Endothelial cell of umbilical vein (primary cell): Measurements from ENCODE around the gene POLE. TPM values are rescaled to one million over a fixed set of nuclear protein-coding genes. Genes with fewer than 3 reads are reported as not detected.

Source experiments
- BruUV-seq: library from RNA; stranded (reverse); fragments of 400-500 nt; replicated peaks from 2 replicates; lab custom pipeline; 2021; lab: Mats Ljungman, UMichigan
- CTCF ChIA-PET: fragments of 300-600, 350-600 bp; sonication (Branson Sonifier 250); formaldehyde crosslinking; loops from one replicate; lab custom pipeline; 2021; ENCODE audit warnings: antibody characterized with exemption, inconsistent platforms; lab: Charles Lee
- POLR2A ChIA-PET: fragments of 300-600, 350-600 bp; sonication (Branson Sonifier 250); formaldehyde crosslinking; loops from one replicate; lab custom pipeline; 2021; ENCODE audit warnings: antibody characterized with exemption, inconsistent platforms; lab: Charles Lee
- DNase-seq: peaks from one replicate; pipeline ENCODE4 v3.0.0-alpha.2; 2011; ENCODE audit warnings: low read depth, low spot score
- FAIRE-seq: peaks from 2 replicates; lab custom pipeline; 2011; peaks lifted over from hg19 to GRCh38; lab: Jason Lieb, UNC
- H2AFZ ChIP-seq: 2 replicates; pipeline ENCODE4 v1.6.0; 2012; ENCODE audit warnings: low read depth, low read length, control low read depth, inconsistent platforms
- H3K27ac ChIP-seq: 2 replicates; pipeline ENCODE4 v1.5.1; 2011; ENCODE audit warnings: low read depth, mild to moderate bottlenecking, control low read depth, low read length, moderate library complexity; ENCODE audit not compliant: insufficient read depth
- H3K27me3 ChIP-seq, 2 experiments: 2 replicates each; pipeline versions ENCODE4 v1.6.0 to v1.6.1; 2011; ENCODE audit warnings: low read length in 2 of 2, mixed read lengths in 1 of 2; ENCODE audit not compliant: control insufficient read depth in 2 of 2, insufficient read depth in 2 of 2
- H3K36me3 ChIP-seq, 2 experiments: 2 replicates in 1 of 2; 3 replicates in 1 of 2; pipeline ENCODE4 v1.5.1; 2011; ENCODE audit warnings: low read length in 2 of 2, mild to moderate bottlenecking in 1 of 2, moderate library complexity in 1 of 2; ENCODE audit not compliant: control insufficient read depth in 2 of 2, insufficient read depth in 2 of 2; ENCODE audit errors: extremely low read depth in 1 of 2
- H3K4me1 ChIP-seq: 3 replicates; pipeline ENCODE4 v1.5.1; 2011; ENCODE audit warnings: mild to moderate bottlenecking, low read length; ENCODE audit not compliant: control insufficient read depth, insufficient read depth; ENCODE audit errors: extremely low read depth
- H3K4me2 ChIP-seq: 2 replicates; pipeline ENCODE4 v1.6.1; 2011; ENCODE audit warnings: low read length, control low read depth, mixed read lengths; ENCODE audit not compliant: insufficient read depth
- H3K4me3 ChIP-seq, 3 experiments: fragments of 200-600 bp in 1 of 3; sonication (generic), shearing (Covaris generic) in 1 of 3; replicated peaks in 1 of 3; 2 replicates each; pipeline ENCODE4 v1.5.1; 2011 to 2016; ENCODE audit warnings: control low read depth in 3 of 3, low read length in 3 of 3, mild to moderate bottlenecking in 2 of 3, inconsistent platforms in 1 of 3, low read depth in 1 of 3, moderate library complexity in 1 of 3; ENCODE audit not compliant: insufficient read depth in 1 of 3
- H3K79me2 ChIP-seq: 2 replicates; pipeline ENCODE4 v1.6.0; 2012; ENCODE audit warnings: low read length, inconsistent platforms; ENCODE audit not compliant: control insufficient read depth, insufficient read depth
- H3K9ac ChIP-seq: replicated peaks from 2 replicates; pipeline ENCODE3; 2011; ENCODE audit warnings: low read length, control low read depth; ENCODE audit not compliant: insufficient read depth; ENCODE audit errors: extremely low read depth
- H3K9me1 ChIP-seq: replicated peaks from 3 replicates; pipeline ENCODE4 v1.6.0; 2011; ENCODE audit warnings: mild to moderate bottlenecking, low read length; ENCODE audit not compliant: control insufficient read depth, insufficient read depth; ENCODE audit errors: extremely low read depth
- H3K9me3 ChIP-seq: replicated peaks from 2 replicates; pipeline ENCODE4 v1.5.1; 2012; ENCODE audit warnings: low read length, inconsistent platforms; ENCODE audit not compliant: control insufficient read depth, insufficient read depth
- H4K20me1 ChIP-seq: replicated peaks from 2 replicates; pipeline ENCODE3; 2011; ENCODE audit warnings: mild to moderate bottlenecking, low read length; ENCODE audit not compliant: control insufficient read depth, insufficient read depth; ENCODE audit errors: extremely low read depth
- EZH2 ChIP-seq: IDR thresholded peaks from 2 replicates; pipeline ENCODE4 v1.6.1; 2012; ENCODE audit warnings: borderline replicate concordance, low read depth, mild to moderate bottlenecking, moderate library complexity, low read length, inconsistent platforms; ENCODE audit not compliant: severe bottlenecking
- FOS ChIP-seq: IDR thresholded peaks from 2 replicates; pipeline ENCODE4 v1.6.1; 2011; ENCODE audit warnings: mild to moderate bottlenecking, low read length, moderate library complexity, borderline replicate concordance; ENCODE audit not compliant: insufficient read depth
- GATA2 ChIP-seq: IDR thresholded peaks from 2 replicates; pipeline ENCODE4 v1.7.0; 2011; ENCODE audit warnings: low read depth, mild to moderate bottlenecking, moderate library complexity, mixed read lengths, low read length; ENCODE audit not compliant: insufficient read length, insufficient read depth
- JUN ChIP-seq: IDR thresholded peaks from 2 replicates; pipeline ENCODE4 v1.6.1; 2011; ENCODE audit warnings: borderline replicate concordance, low read depth; ENCODE audit not compliant: insufficient read length, insufficient read depth
- MAX ChIP-seq: IDR thresholded peaks from 2 replicates; pipeline ENCODE4 v1.6.1; 2011; ENCODE audit not compliant: insufficient read depth, insufficient read length
- POLR2A ChIP-seq: IDR thresholded peaks from 2 replicates; pipeline ENCODE4 v1.6.1; 2012; ENCODE audit warnings: low read depth, mild to moderate bottlenecking, control low read depth, low read length
- POLR2AphosphoS5 ChIP-seq: IDR thresholded peaks from 2 replicates; pipeline ENCODE4 v1.6.1; 2012; ENCODE audit warnings: low read depth, mild to moderate bottlenecking, control low read depth, low read length, moderate library complexity; ENCODE audit not compliant: insufficient read depth
- dilution Hi-C: fragments of 300-500 bp; cut with MboI; formaldehyde crosslinking; loops from one replicate; pipeline ENCODE4 v1.15.0; 2019; ENCODE audit warnings: low sequenced_read_pairs; ENCODE audit not compliant: extremely low pct_ligation_motif_present
- intact Hi-C: fragments of 100-400 bp; cut with micrococcal nuclease; formaldehyde crosslinking; loops from one replicate; pipeline ENCODE4 v1.10.0; 2022
- polyA plus RNA-seq, 4 experiments: library from polyadenylated mRNA; depleted of rRNA in 3 of 4; stranded (reverse) in 3 of 4; unstranded in 1 of 4; fragments of >200 nt; gene quantifications; 2 replicates each; pipeline versions ENCODE4 v1.2.1 to v1.2.3, GENCODE V29; 2011 to 2012; ENCODE audit warnings: missing spikeins in 1 of 4
- total RNA-seq: library from RNA; stranded (reverse); gene quantifications from 2 replicates; pipeline ENCODE4 v1.2.3, GENCODE V29; 2021

The POLE gene
- total and polyA plus RNA-seq, 2 donors (not counting 3 experiments of a cell fraction or from before 2014, with no cell fraction given) = 22.9 to 82.7 TPM

- DNase-seq = no peak
- no peak overlapping the region for H3K4me3 ChIP-seq
- no peak for TF ChIP-seq POLR2A
- TF ChIP-seq POLR2AphosphoS5 = no peak
- no peak for TF ChIP-seq GATA2
- no peak for TF ChIP-seq MAX
- no peak for TF ChIP-seq EZH2
- TF ChIP-seq FOS = no peak
- no peak for TF ChIP-seq JUN
- intact Hi-C loops (no loop called here), dilution Hi-C loops (no loop called here)
- H3K4me1 ChIP-seq = no peaks in the 10 kb centered on the region
- no peaks in the 10 kb centered on the region for H3K9me3 ChIP-seq
- BruUV-seq = no TSS peak
- no peak overlapping the region for H3K9ac ChIP-seq
- H3K36me3 ChIP-seq = peaks cover 0 to 3% of the 10 kb centered on the region in 2 experiments
- no peak for FAIRE-seq
- ChIA-PET POLR2A (no interaction called here), CTCF (no interaction called here)
- H3K79me2 ChIP-seq = no peaks in the 10 kb centered on the region
- no peaks in the 10 kb centered on the region for H3K9me1 ChIP-seq
- peaks cover 0 to 5% of the 10 kb centered on the region in 2 experiments for H3K27me3 ChIP-seq
- no peak overlapping the region for H2AFZ ChIP-seq
- no peaks in the 10 kb centered on the region for H4K20me1 ChIP-seq
- no peak overlapping the region for H3K27ac ChIP-seq
- H3K4me2 ChIP-seq = no peak overlapping the region
Observed at GRCh38 chr12:132584429-132584828, 102.7 kb downstream of the POLE start.

- ChIA-PET CTCF (no interaction called here), POLR2A (no interaction called here)
- TF ChIP-seq FOS = no peak
- no peaks in the 10 kb centered on the region for H4K20me1 ChIP-seq
- peaks cover 0 to 5% of the 10 kb centered on the region in 2 experiments for H3K27me3 ChIP-seq
- intact Hi-C loops = no loop called here
- FAIRE-seq = no peak
- H3K9me3 ChIP-seq = no peaks in the 10 kb centered on the region
- H3K9me1 ChIP-seq = no peaks in the 10 kb centered on the region
- H3K4me2 ChIP-seq = no peak overlapping the region
- H3K79me2 ChIP-seq = no peaks in the 10 kb centered on the region
- H3K4me1 ChIP-seq = no peaks in the 10 kb centered on the region
- no peak for DNase-seq
- dilution Hi-C loops = no loop called here
- H2AFZ ChIP-seq = no peak overlapping the region
- no peak overlapping the region for H3K27ac ChIP-seq
- peaks cover 0 to 3% of the 10 kb centered on the region in 2 experiments for H3K36me3 ChIP-seq
- H3K9ac ChIP-seq = no peak overlapping the region
- H3K4me3 ChIP-seq = no peak overlapping the region
- TSS peak; percentile 63 for BruUV-seq
Observed at GRCh38 chr12:132583736-132584135, 103.4 kb downstream of the POLE start.
